ENCODE measurements around the gene LY6G6F.
A peak's percentile ranks its signal among the peaks of the same experiment; 100 is the strongest.

LY6G6F gene

DNA sequence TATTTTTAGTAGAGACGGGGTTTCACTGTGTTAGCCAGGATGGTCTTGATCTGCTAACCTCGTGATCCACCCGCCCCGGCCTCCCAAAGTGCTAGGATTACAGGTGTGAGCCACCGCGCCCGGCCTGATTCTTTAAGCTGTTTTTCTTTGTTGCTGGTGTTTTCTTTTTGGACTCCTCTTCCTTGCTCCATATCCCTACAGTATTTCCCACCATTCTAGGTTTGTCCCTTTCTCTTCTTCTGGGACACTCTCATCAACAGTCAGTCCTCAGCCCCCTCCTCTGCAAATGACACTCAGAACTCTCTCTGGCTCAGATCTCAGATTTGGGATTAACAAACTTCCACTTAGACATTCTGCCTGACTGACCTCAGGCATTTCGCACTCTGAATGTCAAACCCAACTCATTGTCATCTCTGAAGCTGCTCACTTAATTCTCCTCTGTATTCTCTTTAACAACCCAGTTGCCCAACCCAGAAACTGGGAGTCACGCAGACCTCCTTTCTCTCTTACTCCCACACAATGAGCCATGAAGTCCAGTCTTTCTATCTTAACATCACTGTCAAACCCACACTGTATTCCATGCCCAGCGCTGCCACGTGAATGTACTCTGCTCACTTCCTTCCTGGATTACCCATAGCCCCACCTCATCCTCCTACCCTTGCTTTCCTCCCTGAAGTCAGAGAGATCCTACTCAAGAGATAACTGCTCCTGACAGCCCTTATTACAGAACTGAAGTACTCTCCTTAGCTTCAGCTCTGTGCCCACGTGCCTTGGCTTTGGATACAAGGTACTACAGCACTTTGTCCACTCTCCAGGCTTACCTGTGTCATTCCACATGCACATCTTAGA is 19.1 kb downstream of the LY6G6F start:
- DNase-seq: peak in 1 of 2 donors; percentile 79

GRCh38 chr6:31727034-31727716 is 20.5 kb downstream of the LY6G6F start:
- peak in 1 of 2 donors; percentile 45 for DNase-seq

- peak in 1 of 2 donors; percentile 87 for DNase-seq
Measured at GRCh38 chr6:31727717-31728671, 21.3 kb downstream of the LY6G6F start.

GRCh38 chr6:31728767-31729514 is 22.3 kb downstream of the LY6G6F start, which contains the start of gene DDAH2:
TSS of gene DDAH2 (minus strand) at chr6:31729299. CDS start at chr6:31729161, 138 bp downstream.
- DNase-seq: no peak

GRCh38 chr6:31729515-31729978 is 22.9 kb downstream of the LY6G6F start:
- DNase-seq: peak; percentile 52 to 95

DNA sequence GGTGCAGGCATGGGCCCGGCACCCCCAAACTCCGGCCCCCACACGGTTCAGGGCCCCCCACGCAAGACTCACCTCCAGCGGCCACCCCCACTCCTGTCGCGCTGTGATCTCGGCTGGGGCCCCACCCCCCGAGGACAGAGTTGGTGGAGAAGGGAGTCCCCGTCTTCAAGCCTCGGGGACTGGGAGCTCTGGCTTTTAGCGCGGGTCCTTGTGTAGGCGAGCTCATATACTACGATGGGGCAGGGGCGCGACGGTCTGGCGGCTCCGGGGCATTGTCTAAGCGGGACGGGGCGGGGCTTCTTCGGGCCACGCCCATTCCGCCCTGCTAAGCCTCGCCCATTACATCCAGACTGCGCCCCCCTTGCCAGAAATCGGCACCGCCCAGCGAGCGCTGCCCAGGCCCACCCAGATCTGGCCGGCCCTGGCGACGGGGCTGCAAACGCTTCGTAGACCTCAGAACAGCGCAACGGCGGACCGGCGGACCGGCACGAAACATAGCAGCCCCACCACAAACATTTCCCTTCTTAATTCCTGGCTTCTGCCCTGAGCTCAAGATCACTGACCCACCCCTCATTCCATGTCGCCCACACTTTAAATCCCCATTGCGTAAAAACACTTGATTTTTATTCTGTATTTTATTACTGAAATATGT is 23.4 kb downstream of the LY6G6F start:
- DNase-seq: peak; percentile 57 to 85

DNA sequence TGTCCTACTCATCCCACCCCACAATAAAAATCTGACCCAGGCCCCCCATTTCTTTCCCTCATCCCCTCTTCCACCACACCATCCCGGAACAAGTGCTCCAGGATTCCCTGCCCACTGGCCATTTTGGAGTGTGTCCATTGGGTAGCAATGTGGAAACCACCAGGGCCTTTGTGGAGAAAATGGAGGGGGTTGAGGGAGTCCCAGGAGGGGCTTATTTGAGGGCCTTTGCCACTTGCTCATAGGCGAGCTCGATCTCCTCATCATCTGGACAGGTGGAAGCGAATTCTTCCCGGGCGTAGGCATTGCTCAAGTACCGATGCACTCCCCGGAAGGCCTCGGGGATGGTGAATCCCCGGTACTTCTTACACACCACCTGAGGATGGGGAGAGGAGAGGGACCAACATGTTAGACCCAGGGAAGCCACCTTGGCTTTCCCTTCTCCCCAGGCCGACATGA is 24.0 kb downstream of the LY6G6F start:
- DNase-seq: no peak

DNA sequence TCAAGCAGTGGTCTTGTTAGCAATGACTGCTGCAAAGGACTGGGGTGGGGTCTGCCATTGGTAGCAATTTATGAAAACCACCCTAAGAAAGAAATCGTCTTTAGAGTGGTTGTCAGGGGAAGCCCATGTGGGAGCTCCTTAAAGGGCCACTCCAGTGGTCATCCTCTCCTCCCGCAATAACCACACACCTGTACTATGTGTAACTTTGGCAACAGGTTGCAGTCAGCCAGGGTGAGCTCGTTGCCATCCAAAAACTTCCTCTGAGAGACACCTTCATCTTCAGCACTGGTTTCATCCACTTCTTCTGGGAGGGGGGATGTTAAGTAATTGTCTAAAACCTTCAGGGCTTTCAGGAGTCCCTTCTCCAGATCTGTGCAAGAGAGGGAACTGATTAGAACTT is 25.4 kb downstream of the LY6G6F start:
- no peak for DNase-seq

DNA sequence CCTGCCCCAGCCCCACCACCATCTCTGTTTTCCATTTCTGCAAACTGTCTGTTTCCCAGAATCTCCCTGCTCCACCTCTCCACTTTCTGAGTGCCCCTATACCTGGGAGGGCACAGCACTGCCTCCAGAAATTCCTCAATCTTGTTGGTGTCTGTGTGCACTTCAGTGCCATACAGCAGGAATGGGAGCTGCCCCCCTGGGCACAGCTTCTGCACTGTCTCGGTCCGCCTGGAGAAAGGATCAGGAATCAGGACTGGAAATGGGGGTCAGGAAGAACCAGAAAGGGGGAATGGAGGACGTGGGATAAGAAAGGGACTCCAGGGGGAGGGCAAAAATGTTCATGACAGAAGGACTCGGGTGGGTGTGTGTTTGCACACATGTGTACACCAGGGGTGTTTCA is 27.1 kb downstream of the LY6G6F start:
- DNase-seq: no peak

DNA sequence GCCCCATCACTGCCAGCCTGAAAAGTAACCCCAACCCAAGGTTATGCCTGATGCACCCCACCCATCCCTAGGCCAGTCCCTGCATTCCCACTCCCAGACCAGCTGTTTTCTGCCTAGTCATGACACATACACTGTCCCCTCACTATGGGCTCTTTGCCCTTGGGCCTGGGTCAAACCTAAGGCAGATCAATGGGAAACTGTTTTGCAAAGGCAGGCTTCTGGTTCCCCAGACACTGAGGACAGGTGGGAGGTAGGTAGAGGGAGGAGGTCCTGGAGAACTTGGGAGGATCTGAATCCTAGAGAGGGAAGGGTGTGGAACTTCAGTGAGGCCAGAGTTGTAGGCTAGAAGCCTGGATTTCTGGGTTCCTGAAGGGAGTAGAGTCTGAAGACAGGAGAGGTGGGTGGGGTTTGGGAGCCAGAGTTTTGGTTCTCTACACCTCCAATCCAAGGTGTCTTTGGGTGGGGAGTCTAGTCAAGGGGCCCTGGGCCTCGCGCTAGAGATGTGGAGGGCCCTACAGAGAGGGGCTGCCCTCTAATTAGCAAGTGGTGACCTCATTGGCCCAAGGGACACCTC is 27.7 kb downstream of the LY6G6F start:
- no peak for DNase-seq

DNA sequence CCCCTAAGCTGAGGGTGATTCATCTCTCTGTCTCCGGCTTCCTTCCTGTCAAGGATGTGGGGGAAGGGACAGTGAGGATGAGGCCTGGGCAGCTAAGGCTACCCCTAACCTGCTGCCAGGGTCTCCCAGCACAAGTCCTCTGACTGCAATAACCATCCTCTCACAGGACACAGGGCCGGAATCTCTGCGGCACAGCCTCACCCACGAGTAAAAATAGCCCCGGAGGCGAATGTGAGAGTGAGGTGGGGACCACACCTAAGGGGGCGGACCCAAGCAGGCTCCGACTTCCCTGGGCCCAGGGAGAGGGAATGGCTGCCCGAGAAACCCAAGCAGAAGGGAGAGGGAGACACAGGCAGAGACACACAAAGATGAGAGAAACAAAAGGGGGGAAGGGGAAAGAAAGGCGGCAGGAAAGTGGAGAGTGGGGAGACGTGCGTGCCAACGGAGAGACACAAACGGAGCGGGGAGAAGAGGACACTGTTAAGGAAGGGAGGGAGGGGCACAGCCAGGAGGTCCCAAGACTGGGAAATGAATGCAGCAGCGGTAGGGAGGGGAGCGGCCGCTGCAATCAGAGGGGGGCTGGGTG is 28.2 kb downstream of the LY6G6F start:
- peak; percentile 49 to 85 for DNase-seq

DNA sequence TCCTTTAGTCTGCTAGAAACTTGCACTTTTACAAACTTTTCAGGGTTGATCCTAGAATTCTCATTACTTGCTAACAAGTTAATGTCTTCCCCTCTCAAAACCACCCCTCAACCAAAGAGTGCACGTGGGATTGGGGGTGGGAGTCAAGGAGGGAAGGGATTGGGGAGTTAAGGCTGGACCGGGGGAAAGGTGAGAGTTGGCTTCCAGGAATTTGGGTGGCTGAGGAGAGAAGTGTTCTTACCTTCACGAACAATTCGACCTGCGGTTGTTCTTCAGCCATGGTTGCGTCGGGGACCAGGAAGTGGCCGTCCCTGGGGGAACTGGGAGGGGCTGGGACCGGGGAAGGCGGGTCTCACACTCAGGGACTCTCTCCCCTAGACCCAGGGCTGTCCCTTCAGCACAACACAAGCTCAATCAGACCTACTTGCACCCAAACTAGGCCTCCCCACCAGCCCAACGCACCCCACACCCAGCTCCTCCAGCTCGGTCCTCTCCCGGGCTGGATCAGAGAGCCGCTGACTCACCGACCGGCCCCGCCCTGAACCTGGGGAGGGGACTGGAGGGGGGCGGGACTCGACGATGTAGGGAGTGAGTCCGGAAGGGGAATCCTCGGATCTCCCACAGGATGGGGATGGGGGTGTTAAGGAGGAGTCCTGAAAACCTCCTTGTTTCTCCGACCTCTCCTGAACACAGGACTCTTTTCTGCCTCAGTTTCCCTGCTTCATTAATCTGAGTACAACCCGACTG is 29.5 kb downstream of the LY6G6F start, which contains the start of gene CLIC1:
Gene CLIC1 (minus strand): TSS at position 510 of the 747 bp plus-strand sequence. CDS start 230 bp downstream, at position 280.
- DNase-seq: peak; percentile 66 to 74

- peak in 1 of 2 donors; percentile 52 for DNase-seq
Measured at GRCh38 chr6:31736768-31737314, 30.2 kb downstream of the LY6G6F start.

DNA sequence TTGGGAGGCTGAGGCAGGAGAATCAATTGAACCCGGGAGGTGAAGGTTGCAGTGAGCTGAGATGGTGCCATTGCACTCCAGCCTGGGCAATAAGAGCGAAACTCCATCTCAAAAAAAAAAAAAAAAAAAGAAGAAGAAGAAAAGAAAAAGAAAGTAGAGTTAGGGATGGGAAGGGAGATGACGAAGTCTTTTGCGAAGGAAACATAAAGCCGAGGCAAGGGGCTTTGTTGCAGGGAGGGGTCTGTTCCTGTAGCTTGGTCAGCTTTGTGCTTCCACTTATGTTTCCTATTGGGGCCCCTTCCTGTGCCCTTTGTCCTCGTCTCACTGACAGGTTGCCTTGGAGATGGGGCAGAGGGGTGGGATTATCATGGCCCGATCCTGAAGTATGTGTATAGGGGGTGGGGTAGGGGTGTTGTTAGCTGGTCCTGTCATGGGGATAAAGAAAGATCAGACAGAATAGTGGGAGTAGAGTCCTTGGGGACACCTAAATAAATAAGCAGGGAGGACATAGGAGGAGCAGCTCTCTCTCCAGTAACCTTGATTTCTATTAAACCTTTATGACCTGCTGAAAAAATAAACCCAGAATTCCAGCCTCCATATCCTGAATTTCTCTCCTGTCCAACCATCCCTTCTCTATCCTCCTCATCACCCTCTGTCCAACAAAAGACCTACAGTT is 30.8 kb downstream of the LY6G6F start:
- DNase-seq: peak; percentile 9 to 42

GRCh38 chr6:31737991-31738979 is 31.6 kb downstream of the LY6G6F start:
- DNase-seq: peak; percentile 63 to 99

DNA sequence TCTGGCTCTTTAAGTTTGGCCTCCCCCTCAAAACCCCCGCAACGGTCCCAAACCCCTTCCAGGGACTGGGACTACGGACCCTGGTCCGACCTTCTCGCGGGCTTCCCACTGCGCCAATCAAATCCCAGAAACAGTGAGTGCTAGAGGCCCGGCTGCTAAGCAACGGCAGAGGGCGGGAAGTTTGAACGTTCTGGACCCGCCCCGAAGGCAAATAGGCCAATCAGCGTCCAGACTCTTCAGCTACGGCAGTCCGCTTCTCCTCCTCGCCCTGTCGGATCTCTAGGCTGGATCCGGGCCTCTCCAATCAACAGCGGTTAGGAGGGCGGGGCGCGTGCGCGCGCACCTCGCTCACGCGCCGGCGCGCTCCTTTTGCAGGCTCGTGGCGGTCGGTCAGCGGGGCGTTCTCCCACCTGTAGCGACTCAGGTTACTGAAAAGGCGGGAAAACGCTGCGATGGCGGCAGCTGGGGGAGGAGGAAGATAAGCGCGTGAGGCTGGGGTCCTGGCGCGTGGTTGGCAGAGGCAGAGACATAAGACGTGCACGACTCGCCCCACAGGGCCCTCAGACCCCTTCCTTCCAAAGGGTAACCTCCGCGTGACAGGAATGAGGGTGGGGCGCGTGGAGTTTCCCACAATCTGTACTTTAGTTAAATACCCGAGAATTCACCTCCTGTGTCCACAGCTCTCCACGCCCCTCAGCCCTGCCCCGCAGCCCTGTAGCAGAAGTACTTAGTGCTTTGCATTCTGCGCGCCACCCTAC is 33.2 kb downstream of the LY6G6F start, which contains the start of gene MSH5:
Gene MSH5 (plus strand): TSS at position 367 of the 758 bp plus-strand sequence. CDS start 462 bp downstream, outside the sequence.
- peak; percentile 84 to 95 for DNase-seq

Measured in bone marrow (tissue), 2 donors.